Raji (cell line): ENCODE measurements around the gene LRRC56.

Source experiments
- POLR2A ChIP-seq: IDR thresholded peaks from 2 replicates; pipeline ENCODE4 v1.6.1; 2011; ENCODE audit warnings: low read depth, low read length, control low read depth; ENCODE audit not compliant: insufficient read depth

The LRRC56 gene, protein sequence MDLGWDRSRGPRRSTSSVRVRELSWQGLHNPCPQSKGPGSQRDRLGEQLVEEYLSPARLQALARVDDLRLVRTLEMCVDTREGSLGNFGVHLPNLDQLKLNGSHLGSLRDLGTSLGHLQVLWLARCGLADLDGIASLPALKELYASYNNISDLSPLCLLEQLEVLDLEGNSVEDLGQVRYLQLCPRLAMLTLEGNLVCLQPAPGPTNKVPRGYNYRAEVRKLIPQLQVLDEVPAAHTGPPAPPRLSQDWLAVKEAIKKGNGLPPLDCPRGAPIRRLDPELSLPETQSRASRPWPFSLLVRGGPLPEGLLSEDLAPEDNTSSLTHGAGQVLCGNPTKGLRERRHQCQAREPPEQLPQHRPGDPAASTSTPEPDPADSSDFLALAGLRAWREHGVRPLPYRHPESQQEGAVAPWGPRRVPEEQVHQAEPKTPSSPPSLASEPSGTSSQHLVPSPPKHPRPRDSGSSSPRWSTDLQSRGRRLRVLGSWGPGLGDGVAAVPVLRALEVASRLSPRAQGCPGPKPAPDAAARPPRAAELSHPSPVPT

DNA sequence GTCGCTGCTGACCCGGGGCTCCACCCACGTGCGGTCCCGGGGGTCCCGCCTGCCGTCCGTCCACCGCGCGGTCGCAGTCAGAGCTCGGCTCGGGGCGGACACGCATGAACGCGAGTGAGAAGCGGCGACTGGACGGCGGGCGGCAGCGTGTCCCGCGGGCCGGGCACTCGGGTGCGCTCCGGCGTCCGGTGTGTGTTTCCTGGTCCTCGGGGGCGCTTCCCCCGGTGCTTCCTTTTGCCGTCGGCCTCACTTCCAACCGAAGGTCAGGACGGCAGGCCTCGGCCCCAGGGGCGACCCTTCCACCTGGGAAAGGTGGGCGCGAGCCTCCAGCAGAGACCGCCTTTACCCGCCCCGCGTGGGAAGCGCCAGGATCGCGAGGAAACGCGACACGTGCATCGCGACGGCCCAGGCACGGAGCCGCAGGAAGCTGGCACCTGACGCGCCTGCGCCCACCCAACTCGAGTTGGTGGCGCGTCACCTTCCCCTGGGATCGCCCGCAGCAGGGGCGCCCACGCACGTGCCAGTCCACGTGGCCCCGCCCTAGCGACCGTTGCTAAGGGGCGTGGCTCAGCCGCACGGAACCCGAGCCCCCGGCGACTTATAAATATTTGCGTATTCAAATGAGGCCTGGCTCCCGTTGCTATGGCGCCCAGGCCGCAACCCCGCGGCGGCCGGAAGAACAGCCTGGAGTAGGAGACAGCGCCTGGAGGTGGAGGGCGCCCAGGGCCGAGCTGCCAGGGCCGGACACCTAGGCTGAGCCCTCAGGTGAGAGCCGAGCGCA is at the start of gene LRRC56:
TSS of gene LRRC56 (plus strand) at position 687 of the 781 bp plus-strand sequence. CDS start 3,158 bp downstream, outside the sequence.
- peak; percentile 75 for TF ChIP-seq POLR2A

DNA sequence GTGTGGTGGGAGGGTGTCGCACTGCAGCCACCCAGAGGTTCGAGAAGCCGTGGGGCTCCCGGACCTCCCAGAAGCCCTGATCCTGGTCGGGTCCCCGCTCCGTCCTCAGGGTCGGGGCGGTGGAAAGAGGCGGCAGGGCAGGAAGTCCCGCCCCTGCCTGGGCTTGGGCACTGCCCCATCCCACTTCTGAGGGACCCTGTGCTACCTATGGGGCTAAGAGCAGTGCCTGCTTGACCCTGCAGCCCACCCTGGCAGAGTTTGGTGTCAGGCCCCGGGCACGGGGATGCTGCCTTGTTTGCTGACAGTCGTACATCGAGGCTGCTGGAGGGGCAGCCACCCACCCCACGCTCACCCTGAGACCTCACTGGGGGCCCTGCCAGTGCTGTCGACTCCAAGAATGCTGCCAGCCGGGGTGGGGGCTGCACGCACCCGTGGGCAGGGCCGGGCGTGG is 49.7 kb upstream of the LRRC56 start:
- no peak for TF ChIP-seq POLR2A

DNA sequence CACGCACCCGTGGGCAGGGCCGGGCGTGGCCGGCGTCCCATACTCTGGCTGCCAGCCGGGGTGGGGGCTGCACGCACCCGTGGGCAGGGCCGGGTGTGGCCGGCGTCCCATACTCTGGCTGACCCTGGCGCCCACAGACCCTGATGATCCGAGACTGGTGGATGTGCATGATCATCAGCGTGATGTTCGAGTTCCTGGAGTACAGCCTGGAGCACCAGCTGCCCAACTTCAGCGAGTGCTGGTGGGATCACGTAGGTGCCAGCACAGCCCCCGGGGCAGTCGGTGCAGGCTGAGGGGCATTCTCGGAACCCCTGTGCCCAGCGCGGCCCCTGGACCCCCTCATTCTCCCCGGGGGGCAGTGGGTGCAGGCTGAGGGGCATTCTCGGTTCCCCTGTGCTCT is 49.3 kb upstream of the LRRC56 start:
- TF ChIP-seq POLR2A = no peak

DNA sequence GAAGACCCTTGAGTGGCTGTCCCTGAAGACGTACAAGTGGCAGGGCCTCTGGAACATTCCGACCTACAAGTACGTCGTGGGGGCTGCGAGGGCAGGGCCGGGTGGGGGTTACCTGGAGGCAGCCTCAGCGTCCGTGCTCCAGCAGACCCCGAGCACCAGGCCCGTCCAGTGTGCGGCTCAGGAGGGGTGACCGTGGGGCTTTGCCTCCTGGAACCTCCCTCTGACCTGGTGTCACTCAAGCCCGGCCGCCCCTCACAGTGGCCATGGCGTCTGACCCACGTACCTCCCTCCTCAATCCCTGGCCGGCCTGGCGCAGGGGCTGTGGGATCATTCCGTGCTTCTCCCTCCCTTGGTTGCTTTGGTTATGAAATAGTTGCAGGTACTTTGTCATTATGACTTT is 48.7 kb upstream of the LRRC56 start:
- TF ChIP-seq POLR2A = no peak

DNA sequence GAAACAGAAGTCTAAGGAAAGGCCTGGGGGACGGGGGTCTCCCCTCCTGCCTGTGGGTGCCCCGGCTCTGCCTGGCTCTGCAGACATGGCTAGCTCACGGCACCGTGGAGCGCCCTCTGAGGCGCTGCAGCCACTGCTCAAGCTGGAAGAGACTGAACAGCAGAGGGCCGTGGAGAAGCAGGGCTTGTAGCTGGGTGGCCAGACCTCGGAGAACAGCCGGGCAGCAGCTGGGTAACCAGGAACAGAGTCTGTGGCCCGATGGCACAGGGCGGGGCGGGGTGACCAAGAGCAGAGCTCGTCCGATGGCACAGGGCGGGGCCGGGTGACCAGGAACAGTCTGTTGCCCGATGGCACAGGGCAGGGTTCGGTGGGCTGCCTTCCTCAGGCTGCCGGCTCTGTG is 48.3 kb upstream of the LRRC56 start:
- no peak for TF ChIP-seq POLR2A

GRCh38 chr11:489610-490185 is 47.6 kb upstream of the LRRC56 start:
- no peak for TF ChIP-seq POLR2A

- no peak for TF ChIP-seq POLR2A
Measured at GRCh38 chr11:490186-490929, 47.0 kb upstream of the LRRC56 start.

- no peak for TF ChIP-seq POLR2A
Measured at GRCh38 chr11:490930-491260, 46.4 kb upstream of the LRRC56 start.

DNA sequence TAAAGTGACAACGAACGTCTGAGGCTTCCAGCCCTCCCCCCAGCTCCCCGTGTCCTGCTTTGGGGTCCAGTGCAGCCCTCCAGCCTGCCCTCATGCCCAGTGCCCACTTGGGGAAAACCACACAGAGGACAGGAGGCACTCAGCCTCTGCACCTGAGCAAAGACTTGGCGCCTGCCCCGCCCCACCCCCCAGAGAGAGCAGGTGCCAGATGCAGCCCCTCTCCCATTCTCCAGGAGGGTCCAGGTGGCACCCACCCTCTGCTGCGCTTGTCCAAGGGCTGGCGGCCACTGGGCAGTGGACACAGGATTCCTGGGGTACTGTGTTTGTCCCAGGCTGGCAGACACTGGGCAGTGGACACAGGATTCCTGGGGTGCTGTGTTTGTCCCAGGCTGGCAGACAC is 46.0 kb upstream of the LRRC56 start:
- no peak for TF ChIP-seq POLR2A

GRCh38 chr11:492427-493226 is 44.7 kb upstream of the LRRC56 start:
- no peak for TF ChIP-seq POLR2A

DNA sequence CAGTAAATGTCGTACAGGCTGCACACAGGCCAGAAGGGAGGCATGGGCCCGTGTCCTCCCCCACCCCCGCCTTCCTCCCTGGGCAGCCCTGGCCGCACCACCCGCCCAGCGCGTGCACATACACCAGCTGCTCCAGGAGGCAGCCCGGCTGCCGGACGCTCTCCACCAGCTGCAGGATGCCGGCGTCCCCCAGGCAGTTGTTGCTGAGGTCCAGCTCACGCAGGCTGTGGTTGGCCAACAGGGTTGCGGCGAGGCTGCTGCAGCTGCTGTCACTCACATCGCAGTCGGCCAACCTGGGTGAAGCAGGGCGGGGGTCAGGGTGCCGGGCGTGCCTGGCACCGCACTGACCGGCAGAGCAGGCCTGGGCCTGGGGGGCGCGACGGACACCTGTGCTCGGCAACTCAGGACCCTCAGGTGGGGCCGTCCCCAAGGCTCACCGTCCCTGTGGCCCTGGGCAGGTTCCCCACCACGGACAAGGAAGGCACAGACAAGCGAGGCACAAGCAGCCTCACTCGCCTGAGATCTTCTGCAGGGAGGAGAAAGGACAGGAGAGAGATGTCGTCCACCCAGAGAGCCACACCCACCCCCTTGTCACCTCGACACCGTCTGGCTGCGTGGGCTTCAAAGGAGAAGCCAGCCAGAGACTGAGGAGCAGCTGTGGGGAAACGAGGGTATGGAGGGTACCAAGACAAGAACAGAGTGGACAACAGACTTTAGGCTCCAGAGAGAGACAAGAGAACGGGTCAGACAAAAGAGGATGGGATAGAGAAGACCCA is 42.4 kb upstream of the LRRC56 start:
- no peak for TF ChIP-seq POLR2A

DNA sequence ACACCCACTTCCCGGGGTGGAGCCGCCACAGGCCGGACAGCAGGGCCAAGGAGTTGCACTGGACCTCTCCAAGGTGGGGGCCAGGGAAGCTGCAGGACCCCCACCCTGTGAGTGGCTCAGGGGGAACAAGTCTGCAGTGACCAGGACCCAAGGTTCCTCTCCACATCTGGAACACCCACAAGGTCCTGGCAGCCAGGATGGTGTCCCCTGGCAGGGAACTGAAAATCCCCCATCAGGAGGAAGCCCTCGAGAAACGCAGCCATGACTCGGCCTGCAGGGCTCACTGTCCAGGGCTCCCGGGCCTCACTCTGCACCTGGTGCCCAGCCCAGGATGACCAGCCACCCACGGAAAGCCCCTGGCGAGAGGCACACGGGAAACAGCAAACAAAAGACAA is 41.8 kb upstream of the LRRC56 start:
- TF ChIP-seq POLR2A = no peak

GRCh38 chr11:496834-497564 is 40.3 kb upstream of the LRRC56 start:
- TF ChIP-seq POLR2A = no peak
